SK-N-SH treated with all-trans-retinoic acid at 6 μM for 48 hours (cell line): ENCODE measurements around the gene MTX2.

Experiments used
- ATAC-seq: fragments of 200-7000 bp; cut with Tn5 transposase; 3 replicates; pipeline ENCODE4 v1.9.1; 2020; ENCODE audit warnings: mild to moderate bottlenecking, moderate library complexity
- ARNTL ChIP-seq: fragments of 450-650 bp; formaldehyde crosslinking; IDR thresholded peaks from 2 replicates; pipeline ENCODE4 v1.5.0; 2020; ENCODE audit warnings: low read depth, mild to moderate bottlenecking, moderate library complexity, borderline replicate concordance
- BACH2 ChIP-seq: fragments of 250-450 bp; sonication (Bioruptor Pico); IDR thresholded peaks from 2 replicates; pipeline ENCODE4 v1.9.0; 2021; ENCODE audit warnings: mild to moderate bottlenecking, borderline replicate concordance
- CSDC2 ChIP-seq: fragments of 250-450 bp; sonication (Bioruptor Pico); IDR thresholded peaks from 2 replicates; pipeline ENCODE4 v1.5.0; 2020; ENCODE audit warnings: mild to moderate bottlenecking, moderate library complexity
- ESRRG ChIP-seq: fragments of 250-450 bp; sonication (Bioruptor Pico); IDR thresholded peaks from 2 replicates; pipeline ENCODE4 v1.6.1; 2021; ENCODE audit warnings: mild to moderate bottlenecking
- ISL1 ChIP-seq: fragments of 250-450 bp; sonication (Bioruptor Pico); IDR thresholded peaks from 2 replicates; pipeline ENCODE4 v2.1.2; 2022; ENCODE audit warnings: mild to moderate bottlenecking, moderate library complexity
- OSR1 ChIP-seq: fragments of 250-450 bp; sonication (Bioruptor Pico); IDR thresholded peaks from 2 replicates; pipeline ENCODE4 v1.8.0; 2022; ENCODE audit warnings: moderate library complexity, mild to moderate bottlenecking, inconsistent platforms
- PPARA ChIP-seq: fragments of 250-450 bp; sonication (Bioruptor Pico); IDR thresholded peaks from 2 replicates; pipeline ENCODE4 v1.5.0; 2020; ENCODE audit warnings: mild to moderate bottlenecking, borderline replicate concordance
- RARB ChIP-seq: fragments of 250-450 bp; sonication (Bioruptor Pico); IDR thresholded peaks from 2 replicates; pipeline ENCODE4 v1.8.0; 2021; ENCODE audit warnings: mild to moderate bottlenecking, moderate library complexity
- SNAI2 ChIP-seq: fragments of 250-450 bp; sonication (Bioruptor Pico); IDR thresholded peaks from 2 replicates; pipeline ENCODE4 v1.5.0; 2020; ENCODE audit warnings: mild to moderate bottlenecking, moderate library complexity
- TCF4 ChIP-seq: fragments of 250-450 bp; sonication (Bioruptor Pico); IDR thresholded peaks from 2 replicates; pipeline ENCODE4 v1.8.0; 2021; ENCODE audit warnings: mild to moderate bottlenecking, moderate library complexity, borderline replicate concordance
- ZC3H10 ChIP-seq: fragments of 250-450 bp; sonication (Bioruptor Pico); IDR thresholded peaks from 2 replicates; pipeline ENCODE4 v1.5.1; 2021; ENCODE audit warnings: mild to moderate bottlenecking, moderate library complexity
- ZFP3 ChIP-seq: fragments of 250-450 bp; sonication (Bioruptor Pico); IDR thresholded peaks from 2 replicates; pipeline ENCODE4 v1.5.0; 2020; ENCODE audit warnings: mild to moderate bottlenecking, moderate library complexity
- ZFP30 ChIP-seq: fragments of 450-650 bp; formaldehyde crosslinking; IDR thresholded peaks from 2 replicates; pipeline ENCODE4 v1.5.0; 2022; ENCODE audit warnings: mild to moderate bottlenecking, moderate library complexity
- ZNF565 ChIP-seq: fragments of 450-650 bp; formaldehyde crosslinking; conservative IDR thresholded peaks from 2 replicates; pipeline ENCODE4 v1.5.0; 2020; ENCODE audit warnings: low read depth, mild to moderate bottlenecking, moderate library complexity
- ZNF70 ChIP-seq: fragments of 450-650 bp; formaldehyde crosslinking; IDR thresholded peaks from 2 replicates; pipeline ENCODE4 v1.5.0; 2020; ENCODE audit warnings: mild to moderate bottlenecking, moderate library complexity
- ZNF8 ChIP-seq: fragments of 450-650 bp; formaldehyde crosslinking; IDR thresholded peaks from 2 replicates; pipeline ENCODE4 v1.5.0; 2020; ENCODE audit warnings: mild to moderate bottlenecking, moderate library complexity
- TF ChIP-seq, protein P1 (sequence below): fragments of 250-450 bp; sonication (Bioruptor Pico); IDR thresholded peaks from 2 replicates; pipeline ENCODE4 v1.5.0; 2020; ENCODE audit warnings: mild to moderate bottlenecking, moderate library complexity
- TF ChIP-seq, protein P2 (sequence below): fragments of 250-450 bp; sonication (Bioruptor Pico); IDR thresholded peaks from 2 replicates; pipeline ENCODE4 v1.5.1; 2021; ENCODE audit warnings: mild to moderate bottlenecking, moderate library complexity
- TF ChIP-seq, protein P3 (sequence below): fragments of 250-450 bp; sonication (Bioruptor Pico); IDR thresholded peaks from 2 replicates; pipeline ENCODE4 v1.8.0; 2020; ENCODE audit warnings: mild to moderate bottlenecking, moderate library complexity, borderline replicate concordance
- TF ChIP-seq, protein P4 (sequence below): fragments of 250-450 bp; sonication (Bioruptor Pico); IDR thresholded peaks from 2 replicates; pipeline ENCODE4 v1.8.0; 2021; ENCODE audit warnings: low read depth, mild to moderate bottlenecking, moderate library complexity, borderline replicate concordance

The MTX2 gene

DNA sequence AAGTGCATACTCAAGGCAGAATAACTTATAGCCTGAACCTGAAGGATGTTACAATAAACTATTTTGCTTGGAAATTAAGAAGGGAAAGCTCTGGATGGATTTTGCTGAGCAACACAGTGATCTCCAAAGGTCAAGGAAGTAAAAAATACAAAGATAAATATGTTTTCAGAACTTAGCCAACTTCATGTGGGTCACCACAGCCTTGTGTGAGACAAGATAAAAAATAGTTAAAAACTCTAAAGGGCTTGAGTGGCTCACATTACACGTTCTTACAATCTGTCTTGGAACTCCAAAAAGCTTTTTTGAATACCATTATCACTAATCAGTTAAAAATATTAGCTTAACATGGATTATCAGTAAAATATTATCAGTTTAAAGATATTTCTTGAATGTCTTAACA lies 28.9 kb upstream of the MTX2 start:
- no peak for ATAC-seq
- TF ChIP-seq, protein P1, sequence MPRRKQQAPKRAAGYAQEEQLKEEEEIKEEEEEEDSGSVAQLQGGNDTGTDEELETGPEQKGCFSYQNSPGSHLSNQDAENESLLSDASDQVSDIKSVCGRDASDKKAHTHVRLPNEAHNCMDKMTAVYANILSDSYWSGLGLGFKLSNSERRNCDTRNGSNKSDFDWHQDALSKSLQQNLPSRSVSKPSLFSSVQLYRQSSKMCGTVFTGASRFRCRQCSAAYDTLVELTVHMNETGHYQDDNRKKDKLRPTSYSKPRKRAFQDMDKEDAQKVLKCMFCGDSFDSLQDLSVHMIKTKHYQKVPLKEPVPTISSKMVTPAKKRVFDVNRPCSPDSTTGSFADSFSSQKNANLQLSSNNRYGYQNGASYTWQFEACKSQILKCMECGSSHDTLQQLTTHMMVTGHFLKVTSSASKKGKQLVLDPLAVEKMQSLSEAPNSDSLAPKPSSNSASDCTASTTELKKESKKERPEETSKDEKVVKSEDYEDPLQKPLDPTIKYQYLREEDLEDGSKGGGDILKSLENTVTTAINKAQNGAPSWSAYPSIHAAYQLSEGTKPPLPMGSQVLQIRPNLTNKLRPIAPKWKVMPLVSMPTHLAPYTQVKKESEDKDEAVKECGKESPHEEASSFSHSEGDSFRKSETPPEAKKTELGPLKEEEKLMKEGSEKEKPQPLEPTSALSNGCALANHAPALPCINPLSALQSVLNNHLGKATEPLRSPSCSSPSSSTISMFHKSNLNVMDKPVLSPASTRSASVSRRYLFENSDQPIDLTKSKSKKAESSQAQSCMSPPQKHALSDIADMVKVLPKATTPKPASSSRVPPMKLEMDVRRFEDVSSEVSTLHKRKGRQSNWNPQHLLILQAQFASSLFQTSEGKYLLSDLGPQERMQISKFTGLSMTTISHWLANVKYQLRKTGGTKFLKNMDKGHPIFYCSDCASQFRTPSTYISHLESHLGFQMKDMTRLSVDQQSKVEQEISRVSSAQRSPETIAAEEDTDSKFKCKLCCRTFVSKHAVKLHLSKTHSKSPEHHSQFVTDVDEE (CRISPR knock-in tag), result no peak
- no peak for TF ChIP-seq ZFP30 (CRISPR knock-in tag)
- TF ChIP-seq SNAI2, result no peak
- no peak for TF ChIP-seq BACH2 (CRISPR knock-in tag)
- no peak for TF ChIP-seq ISL1 (CRISPR knock-in tag)
- TF ChIP-seq, protein P2, sequence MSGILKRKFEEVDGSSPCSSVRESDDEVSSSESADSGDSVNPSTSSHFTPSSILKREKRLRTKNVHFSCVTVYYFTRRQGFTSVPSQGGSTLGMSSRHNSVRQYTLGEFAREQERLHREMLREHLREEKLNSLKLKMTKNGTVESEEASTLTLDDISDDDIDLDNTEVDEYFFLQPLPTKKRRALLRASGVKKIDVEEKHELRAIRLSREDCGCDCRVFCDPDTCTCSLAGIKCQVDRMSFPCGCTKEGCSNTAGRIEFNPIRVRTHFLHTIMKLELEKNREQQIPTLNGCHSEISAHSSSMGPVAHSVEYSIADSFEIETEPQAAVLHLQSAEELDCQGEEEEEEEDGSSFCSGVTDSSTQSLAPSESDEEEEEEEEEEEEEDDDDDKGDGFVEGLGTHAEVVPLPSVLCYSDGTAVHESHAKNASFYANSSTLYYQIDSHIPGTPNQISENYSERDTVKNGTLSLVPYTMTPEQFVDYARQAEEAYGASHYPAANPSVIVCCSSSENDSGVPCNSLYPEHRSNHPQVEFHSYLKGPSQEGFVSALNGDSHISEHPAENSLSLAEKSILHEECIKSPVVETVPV (CRISPR knock-in tag), result no peak
- no peak for TF ChIP-seq ZC3H10 (CRISPR knock-in tag)
- no peak for TF ChIP-seq RARB (CRISPR knock-in tag)
- TF ChIP-seq, protein P3, sequence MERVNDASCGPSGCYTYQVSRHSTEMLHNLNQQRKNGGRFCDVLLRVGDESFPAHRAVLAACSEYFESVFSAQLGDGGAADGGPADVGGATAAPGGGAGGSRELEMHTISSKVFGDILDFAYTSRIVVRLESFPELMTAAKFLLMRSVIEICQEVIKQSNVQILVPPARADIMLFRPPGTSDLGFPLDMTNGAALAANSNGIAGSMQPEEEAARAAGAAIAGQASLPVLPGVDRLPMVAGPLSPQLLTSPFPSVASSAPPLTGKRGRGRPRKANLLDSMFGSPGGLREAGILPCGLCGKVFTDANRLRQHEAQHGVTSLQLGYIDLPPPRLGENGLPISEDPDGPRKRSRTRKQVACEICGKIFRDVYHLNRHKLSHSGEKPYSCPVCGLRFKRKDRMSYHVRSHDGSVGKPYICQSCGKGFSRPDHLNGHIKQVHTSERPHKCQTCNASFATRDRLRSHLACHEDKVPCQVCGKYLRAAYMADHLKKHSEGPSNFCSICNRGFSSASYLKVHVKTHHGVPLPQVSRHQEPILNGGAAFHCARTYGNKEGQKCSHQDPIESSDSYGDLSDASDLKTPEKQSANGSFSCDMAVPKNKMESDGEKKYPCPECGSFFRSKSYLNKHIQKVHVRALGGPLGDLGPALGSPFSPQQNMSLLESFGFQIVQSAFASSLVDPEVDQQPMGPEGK (CRISPR knock-in tag), result no peak
- TF ChIP-seq ZNF565, result no peak
- TF ChIP-seq ZNF8 (CRISPR knock-in tag), result no peak

DNA sequence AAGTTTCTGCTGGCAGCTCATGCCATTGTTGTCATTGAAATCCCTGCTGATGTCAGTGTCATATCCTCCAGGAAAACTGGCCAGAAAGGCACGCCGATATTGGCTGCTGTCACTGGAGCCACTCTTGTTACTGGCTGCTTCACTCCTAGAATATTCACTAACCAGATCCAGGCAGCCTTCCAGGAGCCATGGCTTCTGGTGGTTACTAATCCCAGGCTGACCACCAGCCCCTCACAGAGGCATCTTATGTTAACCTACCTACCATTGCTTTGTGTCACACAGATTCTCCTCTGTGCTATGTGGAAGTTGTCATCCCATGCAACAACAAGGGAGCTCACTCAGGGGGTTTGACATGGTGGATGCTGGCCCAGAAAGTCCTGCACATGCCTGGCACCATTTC lies 27.0 kb upstream of the MTX2 start:
- TF ChIP-seq TCF4 (CRISPR knock-in tag) (no peak), ZFP30 (CRISPR knock-in tag) (no peak), PPARA (no peak), SNAI2 (no peak), ZFP3 (CRISPR knock-in tag) (no peak), OSR1 (CRISPR knock-in tag) (no peak), ZNF70 (CRISPR knock-in tag) (no peak), ESRRG (CRISPR knock-in tag) (no peak), CSDC2 (CRISPR knock-in tag) (no peak), ARNTL (CRISPR knock-in tag) (no peak)
- TF ChIP-seq, protein P1 (CRISPR knock-in tag), result no peak
- TF ChIP-seq, protein P3 (CRISPR knock-in tag), result no peak
- TF ChIP-seq, protein P2 (CRISPR knock-in tag), result no peak
- TF ChIP-seq, protein P4, sequence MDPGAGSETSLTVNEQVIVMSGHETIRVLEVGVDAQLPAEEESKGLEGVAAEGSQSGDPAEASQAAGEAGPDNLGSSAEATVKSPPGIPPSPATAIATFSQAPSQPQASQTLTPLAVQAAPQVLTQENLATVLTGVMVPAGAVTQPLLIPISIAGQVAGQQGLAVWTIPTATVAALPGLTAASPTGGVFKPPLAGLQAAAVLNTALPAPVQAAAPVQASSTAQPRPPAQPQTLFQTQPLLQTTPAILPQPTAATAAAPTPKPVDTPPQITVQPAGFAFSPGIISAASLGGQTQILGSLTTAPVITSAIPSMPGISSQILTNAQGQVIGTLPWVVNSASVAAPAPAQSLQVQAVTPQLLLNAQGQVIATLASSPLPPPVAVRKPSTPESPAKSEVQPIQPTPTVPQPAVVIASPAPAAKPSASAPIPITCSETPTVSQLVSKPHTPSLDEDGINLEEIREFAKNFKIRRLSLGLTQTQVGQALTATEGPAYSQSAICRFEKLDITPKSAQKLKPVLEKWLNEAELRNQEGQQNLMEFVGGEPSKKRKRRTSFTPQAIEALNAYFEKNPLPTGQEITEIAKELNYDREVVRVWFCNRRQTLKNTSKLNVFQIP (CRISPR knock-in tag), result no peak
- TF ChIP-seq, all 23 proteins: peak for 0
- ATAC-seq, result no peak
